Activated CD8-positive, alpha-beta memory T cell treated with anti-CD3 and anti-CD28 coated beads for 48 hours (primary cell): Measurements from ENCODE around the gene ZNF384.

Experiments used
- DNase-seq, 3 experiments: peaks; one replicate each; pipeline ENCODE4 v3.0.0-alpha.2; 2020; ENCODE audit warnings: low read depth in 2 of 3, low spot score in 2 of 3

The ZNF384 gene

GRCh38 chr12:6653987-6654386 is 35.2 kb downstream of the ZNF384 start:
- no peak for DNase-seq

GRCh38 chr12:6653342-6653741 is 35.8 kb downstream of the ZNF384 start:
- no peak for DNase-seq

DNA sequence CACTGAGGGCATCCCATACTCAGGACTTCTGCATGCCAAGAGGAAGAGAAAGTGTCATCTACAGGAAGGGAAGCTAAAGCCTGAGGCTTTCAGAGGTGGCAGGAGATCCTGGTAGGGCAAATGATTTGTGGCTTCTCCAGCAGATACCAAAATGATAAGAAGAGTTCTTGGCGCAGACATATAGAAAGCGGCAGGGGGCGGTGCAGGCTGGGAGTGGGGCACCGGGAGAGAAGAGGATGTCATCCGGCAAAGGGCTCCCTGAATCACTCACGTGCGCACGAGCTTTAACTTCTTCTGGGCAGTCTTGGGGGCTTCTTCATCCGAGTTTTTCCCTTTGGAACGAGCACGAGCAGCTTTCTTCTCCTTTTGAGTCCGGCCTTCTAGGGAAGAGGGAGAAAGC is 36.8 kb downstream of the ZNF384 start:
- no peak for DNase-seq

DNA sequence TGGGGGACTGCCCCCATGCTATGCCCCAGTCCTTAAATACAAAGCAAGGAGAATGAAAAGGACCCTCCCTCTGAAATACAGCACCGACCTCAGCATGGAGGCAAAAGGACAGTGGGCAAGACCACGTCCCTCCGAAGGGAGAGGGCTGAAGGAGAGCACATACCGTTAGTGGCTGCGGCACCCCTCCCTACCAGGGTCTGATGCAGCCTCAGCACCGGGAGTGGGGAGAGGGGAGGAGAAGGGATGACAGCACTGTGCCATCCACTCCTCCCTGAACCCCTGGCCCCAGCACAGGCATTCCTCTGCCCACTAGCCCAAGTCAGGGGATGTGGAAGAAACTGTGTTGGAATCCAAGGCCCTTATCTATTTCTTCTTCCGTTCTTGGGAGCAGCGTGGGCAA is 38.3 kb downstream of the ZNF384 start:
- no peak for DNase-seq

DNA sequence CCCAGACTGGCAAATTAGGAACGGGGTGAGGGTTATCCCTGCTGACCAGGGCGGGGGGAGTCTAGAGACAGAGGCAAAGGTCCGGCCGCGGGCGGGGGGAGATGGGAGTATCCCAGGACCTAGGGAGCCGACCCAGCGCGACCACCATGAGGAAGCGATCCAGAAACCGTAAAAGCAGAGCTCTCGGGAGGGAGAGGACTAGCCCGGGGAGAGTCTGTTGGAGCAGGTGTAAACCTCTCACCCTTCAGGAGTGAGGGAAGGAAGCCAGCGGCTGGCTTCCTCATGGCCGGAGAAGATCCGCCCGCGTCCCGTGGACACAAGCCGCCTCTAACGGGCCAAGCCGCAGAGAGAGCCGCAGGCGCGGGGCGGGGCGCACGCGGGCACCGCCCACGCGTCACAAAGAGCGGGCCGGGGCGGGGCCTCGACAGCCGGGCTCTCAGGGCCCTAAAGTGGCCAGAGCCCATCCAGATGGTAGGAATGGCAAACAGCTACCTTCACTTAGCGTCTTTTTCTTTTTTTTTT is 42.0 kb downstream of the ZNF384 start, which contains the start of gene ACRBP:
Gene ACRBP (minus strand): TSS at position 350 of the 522 bp plus-strand sequence. CDS start 66 bp downstream, at position 284.
- no peak for DNase-seq

- no peak for DNase-seq
Observed at GRCh38 chr12:6646276-6647082, 42.7 kb downstream of the ZNF384 start.

GRCh38 chr12:6644903-6645302 is 44.3 kb downstream of the ZNF384 start:
- DNase-seq, result no peak

DNA sequence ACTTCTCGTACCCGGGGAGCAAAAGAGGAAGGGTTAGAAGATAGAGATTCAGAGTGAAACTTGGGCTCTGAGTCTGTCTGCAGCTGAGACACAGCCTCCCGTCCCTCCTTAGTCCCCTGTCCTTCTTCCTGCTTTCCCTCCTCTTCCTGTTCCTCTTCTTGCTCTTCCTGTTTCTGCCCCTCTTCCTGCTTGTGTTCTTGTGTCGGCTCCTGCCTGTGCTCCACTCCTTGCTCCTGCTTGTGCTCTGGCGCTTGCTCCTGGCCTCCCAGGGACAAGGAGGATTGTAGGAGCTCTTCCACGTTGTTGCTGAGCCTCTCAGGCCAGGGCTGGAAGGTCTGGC is 44.9 kb downstream of the ZNF384 start:
- no peak for DNase-seq

DNA sequence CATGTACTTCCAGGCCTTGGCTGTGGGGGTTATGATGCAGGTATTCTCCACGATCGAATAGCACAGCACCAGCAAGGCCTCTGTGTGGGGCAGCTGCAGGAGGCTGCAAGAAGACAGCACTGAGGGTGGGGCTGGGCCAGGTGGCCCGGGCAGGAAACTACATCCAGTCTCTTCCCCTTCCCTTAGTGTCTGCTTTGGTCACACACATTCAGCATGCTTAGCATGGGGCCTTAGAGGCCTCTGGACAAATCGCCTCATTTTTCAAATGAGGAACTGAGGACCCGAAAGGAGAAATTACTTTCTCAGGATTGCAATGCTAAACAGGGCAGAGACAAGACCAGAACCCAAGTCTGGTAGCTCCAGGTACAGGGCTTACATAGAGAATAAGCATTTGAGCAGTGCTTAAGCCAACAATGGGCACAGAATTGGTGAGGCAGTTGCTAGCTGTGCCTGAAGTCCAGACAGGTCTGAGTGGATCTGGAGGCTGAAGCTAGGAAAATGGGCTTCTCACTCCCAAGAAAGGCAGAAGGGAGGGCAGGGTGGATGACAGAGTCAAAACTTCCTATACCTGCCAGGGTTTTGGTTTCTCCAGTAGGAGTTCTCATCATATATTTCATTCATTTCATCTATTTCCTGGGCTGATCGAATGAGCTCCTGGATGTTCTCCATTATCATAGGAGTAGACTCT is 45.5 kb downstream of the ZNF384 start:
- DNase-seq, result no peak

DNA sequence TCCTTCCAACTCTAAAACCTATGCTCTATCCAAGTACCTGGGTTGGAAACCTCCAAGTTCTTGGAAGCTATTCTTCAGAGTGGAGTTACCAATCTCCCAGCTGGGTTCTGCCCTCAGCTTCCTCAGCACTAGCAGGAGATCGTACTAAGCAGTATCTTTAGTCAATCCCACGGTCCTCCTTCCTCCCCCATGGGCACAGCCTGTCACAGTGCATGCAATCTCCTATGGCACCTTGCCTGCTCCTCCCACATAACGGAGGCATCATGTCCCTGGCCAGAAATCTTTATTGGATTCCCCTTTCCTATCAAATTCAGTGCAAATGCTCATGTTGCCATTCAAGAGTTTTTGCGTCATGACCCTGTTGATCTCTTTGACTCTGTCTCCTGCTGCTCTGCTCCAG is 48.0 kb downstream of the ZNF384 start:
- DNase-seq, result no peak

- DNase-seq, result no peak
Observed at GRCh38 chr12:6640497-6640896, 48.7 kb downstream of the ZNF384 start.

DNA sequence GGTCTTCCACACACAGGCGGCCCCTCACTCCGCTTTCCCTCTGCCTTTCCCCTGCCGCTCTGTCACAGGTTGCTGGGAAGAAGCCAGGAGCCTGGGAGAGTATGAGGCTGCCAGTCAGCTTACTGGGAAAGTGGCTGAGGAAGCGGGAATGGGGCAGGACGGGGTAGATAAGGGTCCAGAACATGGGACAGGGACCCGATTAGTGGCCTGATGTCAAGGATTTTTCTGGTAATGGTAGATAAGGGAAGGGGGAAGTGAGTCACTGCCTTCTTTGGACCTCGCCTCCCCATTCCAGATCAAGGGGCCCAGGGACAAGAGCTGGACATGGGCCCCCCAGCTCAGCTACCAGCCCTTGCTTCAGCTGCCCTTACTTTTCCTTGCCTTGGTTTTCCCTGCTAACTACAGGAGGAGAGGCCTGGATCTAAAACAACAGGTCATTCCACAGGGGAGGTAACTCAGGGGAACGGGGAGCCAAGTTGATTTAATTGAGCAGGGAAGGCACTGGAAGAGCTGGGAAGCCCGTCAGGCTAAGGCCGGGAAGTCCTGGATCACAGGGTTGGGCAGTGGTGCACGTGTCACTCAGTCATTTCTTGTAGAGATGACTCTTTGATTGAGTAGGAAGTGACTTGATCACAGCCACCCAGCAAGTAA is 49.9 kb downstream of the ZNF384 start:
- no peak for DNase-seq

GRCh38 chr12:6638305-6638704 is 50.9 kb downstream of the ZNF384 start:
- DNase-seq, result no peak

DNA sequence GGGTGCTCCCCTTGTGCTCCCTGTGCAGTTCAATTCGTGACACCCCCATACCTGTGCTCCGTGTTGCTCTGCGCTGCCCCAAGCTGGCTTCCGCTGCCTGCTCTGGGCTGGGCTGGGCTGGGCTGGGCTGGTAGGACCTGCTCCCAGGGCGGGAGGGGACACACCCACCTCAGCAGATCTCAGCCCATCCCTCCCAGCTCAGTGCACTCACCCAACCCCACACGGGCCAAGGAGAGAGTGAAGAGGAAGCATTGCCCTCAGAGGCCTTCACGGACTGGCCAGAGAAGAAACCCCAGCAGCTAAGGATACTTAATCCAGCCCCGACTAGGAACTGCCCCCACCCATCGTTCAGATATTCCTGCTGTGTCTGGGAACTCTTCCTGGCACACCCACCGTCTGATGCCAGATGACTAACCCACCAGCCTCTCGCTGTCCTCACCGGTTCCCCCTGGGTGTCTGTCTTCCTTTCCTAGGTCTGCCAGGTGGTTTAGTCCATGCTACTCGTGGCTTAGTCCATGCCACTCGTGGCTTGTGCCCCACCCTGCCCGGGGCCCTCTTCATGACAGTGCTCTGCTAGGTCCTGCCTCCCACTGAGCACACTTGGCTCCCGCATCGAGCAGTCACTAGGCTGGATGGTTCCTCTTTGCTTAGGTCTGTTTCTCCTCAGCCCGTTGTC is 53.2 kb downstream of the ZNF384 start, which contains the start of gene LPAR5:
Gene LPAR5 (minus strand): TSS at position 104 of the 676 bp plus-strand sequence. CDS start 14,711 bp downstream, outside the sequence.
- DNase-seq, result no peak

GRCh38 chr12:6635375-6635855 is 53.8 kb downstream of the ZNF384 start:
- DNase-seq, result no peak

DNA sequence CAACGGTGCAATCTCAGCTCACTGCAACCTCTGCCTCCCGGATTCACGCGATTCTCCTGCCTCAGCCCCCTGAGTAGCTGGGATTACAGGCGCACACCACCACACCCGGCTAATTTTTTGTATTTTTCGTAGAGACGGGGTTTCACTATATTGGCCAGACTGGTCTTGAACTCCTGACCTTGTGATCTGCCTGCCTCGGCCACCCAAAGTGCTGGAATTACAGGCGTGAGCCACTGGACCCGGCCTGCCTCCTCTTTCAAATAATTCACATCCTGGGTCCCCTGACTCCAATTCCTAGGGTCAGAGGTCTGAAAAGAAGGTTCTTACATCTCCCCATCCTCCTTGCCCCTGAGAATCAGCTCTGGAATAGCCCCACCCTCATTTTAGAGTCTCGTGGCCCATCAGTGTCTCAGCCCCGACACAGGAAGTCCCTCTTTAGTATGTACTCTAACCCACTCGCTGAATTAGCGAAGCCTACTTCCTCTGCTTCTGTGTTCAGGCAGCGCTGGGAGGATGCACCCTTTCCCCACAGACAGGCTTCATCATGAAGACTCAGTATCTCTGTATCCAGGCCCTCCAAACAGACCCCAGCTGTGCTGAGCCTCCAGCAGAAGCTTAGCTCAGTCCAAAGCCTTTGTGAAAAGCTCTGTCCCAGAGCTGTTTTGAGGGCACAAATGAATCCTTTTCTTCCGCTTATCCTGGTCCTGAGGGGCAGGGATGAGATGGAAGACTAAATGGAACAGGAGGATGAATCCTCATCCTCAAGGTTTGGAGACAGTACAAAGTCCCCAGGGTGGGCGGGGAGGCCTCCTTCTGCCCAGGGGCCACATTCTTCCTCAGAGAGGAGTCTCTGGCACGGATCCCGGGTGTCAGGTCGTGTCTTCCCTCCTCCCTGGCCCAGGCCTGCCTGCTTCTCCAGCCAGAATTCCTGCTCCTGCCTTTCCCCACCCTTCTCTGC is 56.9 kb downstream of the ZNF384 start:
- no peak for DNase-seq

GRCh38 chr12:6631549-6631961 is 57.6 kb downstream of the ZNF384 start:
- DNase-seq, result no peak

- DNase-seq, result no peak
Observed at GRCh38 chr12:6630736-6631135, 58.4 kb downstream of the ZNF384 start.

DNA sequence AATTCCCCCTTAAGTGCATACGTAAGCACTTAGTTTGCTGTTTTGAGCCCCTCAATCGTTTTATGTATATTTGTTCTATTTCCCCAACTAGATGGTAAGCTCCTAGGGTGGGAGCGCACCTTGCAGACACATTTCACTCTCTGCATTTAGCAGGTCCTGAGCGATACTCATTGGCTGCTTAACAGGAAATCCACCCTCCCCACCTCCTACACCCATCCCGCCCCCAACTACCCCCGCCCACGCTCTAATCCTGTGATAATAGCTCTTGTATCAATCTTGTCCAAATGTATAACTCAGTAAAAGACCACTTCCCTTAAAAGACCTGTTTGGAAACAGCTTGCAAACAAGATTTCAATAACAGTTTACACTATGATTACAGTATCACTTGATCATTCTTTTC is 61.6 kb downstream of the ZNF384 start:
- DNase-seq, result no peak
